HG02840 (cell line): ENCODE data around the gene THYN1.

Experiments used
- ATAC-seq: cut with Tn5 transposase; IDR thresholded peaks from one replicate; pipeline ENCODE4 v1.9.1; 2021; ENCODE audit warnings: mild to moderate bottlenecking, moderate library complexity, moderate number of reproducible peaks; ENCODE audit not compliant: unreplicated experiment, low FRiP score

The THYN1 gene

DNA sequence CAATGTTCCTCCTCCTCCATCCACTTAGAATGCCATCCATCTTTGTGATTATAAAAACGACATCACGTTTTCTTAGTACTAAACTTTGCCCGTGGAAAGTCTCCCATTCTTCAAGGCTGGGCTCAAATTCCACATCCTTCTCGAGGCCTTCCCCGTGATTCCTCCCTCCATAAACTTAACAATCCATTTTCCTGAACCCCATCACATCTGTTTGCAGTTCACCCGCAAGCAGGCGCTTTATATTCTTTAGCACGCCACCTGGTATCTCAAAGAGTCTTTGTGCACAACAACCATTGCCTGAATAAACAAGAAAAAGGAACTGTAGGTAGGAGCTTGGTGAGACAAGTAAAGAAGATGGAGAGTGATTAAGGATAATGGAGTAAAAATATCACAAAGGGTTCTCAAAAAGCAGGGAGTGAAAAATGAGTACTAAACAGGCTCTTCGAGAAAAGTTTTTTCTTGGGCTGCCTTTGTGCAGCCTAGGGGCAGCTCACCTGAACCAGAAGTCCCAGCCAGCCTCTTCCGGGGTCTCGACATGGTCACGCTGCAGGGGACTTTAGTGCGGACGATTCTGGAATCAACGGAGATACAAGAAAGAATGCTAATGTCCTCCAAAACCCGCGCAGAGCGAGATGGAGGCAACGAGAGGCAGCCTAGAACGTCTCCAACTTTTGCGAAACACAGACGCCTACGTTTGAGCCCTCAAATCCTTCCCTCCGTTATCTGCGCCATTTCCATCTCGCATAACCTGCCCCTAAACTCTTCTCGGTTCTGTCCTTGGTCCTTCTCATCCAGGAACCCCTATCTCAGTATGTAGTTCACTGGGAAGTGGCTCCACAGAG lies 585 bp downstream of the THYN1 start:
- peak; percentile 36 for ATAC-seq

DNA sequence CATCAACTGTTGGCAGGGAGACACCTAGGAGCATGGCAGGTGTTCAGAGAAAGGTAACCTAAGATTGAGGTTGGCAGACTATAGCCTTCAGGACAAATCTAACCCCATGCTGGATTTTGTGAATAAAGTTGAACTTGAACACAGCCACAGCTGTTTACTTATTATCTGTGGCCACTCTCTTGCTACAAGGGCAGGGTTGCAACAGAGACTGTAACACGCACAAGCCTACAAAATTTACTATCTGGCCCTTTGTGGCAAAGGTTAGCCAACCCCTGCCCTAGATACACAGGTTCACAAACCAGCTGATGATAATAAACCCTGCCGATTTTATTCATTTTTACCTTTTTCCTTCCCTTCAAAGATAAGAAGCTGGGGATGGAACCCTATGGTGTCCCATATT lies 2.5 kb downstream of the THYN1 start:
- ATAC-seq: no peak

DNA sequence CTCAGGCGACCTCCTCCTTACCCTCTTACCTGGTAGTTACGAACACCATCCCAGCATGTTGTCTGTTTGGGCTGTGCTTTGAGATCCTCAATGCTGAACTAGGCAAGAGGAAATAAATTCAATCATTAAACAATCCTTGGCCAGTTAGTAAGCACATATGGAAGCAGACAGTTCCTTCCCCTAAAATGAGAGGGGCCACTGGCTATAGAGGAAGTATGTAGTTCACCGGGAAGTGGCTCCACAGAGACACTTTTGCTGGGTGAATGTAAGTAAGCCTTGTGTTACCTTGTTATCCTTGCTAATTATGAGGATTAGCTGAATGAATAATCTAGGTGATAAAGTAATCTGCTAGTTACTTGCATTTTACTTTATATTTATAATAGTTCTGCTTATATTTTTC lies 2.9 kb downstream of the THYN1 start:
- no peak for ATAC-seq

DNA sequence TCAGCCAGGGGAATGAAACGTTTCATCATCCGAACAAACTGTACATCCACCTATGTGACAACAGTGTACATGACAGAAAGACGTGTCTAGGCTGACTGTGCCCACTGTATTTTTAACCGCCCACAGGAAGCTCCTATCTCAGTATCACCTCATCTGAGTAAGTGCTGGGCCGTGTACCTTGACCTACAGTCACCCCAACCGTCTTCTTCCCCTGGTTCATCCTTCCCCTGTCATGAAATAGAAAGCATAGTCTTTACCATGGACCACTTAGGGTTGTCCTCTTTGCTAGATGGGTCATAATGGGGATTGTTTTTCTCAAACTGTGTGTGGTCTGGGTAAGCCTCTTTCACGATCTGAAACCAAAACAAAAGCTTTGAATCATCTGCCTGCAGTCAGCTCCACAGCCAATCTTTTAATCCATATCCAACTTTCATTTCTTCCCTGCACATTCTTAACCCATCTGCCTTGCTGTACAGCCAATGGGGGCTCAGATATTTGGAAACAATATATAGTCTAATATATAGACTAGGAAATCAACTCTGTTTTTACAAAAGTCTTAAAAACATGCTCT lies 4.2 kb downstream of the THYN1 start:
- no peak for ATAC-seq

DNA sequence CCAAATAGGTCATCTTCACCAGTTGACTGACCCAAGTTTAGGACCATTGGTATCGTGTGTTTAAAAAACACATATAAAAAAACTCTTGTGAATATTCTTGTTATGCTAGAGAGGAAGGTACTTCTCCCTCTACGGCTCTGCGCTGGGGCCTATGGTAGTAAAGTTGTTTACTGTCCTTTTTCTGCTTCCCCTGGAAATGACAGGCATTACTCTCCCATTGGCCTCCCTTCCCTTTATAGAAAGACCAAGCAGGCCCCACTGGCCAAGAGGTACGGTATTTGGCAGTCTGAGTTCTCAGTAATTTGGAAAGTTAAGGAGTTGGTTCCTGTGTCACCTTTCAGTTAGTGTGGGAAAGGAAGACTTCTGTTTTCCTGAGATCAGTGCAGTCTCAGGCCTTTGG lies 6.5 kb downstream of the THYN1 start:
- no peak for ATAC-seq

DNA sequence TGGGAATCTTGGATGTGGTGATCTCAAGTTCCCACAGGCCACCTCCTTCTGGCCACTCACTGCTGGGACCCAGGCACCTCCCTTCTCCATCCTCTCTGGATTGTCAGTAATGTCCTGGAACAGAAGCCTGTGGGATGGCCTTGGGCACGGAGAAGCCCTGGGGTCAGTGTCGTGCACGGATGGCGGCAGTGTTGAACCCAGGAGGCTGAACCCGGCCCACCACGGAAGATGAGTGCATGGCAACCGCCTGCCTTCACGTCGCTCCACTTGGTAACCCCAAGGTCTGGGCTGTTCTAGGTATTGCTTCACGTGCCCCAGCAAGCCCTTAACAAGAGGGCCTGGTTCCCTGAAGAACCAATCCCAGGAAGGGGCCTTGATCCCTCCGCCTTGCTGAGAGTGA lies 7.1 kb downstream of the THYN1 start:
- ATAC-seq: no peak

DNA sequence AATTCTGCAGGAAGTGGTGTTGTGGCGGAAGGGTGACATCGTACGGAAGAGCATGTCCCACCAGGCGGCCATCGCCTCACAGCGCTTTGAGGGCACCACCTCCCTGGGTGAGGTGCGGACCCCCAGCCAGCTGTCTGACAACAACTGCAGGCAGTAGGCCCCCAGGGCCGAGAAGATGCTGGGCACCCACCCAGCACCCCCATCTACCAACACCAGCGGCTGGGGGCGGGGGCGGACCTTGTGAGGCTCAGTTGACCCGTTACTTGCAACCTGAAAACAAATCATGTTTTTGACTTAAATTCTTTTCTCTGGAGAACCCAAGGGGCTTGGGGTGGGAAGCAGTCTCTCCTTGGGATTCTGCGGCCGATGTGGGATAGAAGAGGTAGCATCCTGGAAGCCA lies 7.7 kb downstream of the THYN1 start:
- no peak for ATAC-seq

DNA sequence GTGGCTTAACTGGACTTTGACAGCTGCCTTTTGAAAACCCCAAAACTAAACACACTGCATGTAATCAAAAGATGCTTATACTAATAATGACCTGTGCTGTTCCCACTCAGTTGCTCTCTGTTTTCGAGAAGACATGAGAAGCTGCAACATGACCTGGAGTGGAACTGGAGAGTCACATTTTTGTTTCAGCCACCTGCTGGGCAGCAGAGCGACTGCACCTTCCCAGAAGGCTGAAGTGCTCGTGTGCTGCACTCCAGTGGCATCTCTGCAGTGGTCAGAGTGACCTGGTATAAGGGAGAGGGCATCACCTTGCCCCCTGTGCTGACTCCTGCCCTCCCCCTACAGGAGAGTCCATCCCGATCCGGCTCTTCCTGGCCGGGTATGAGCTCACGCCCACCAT lies 8.6 kb downstream of the THYN1 start:
- peak; percentile 72 for ATAC-seq

DNA sequence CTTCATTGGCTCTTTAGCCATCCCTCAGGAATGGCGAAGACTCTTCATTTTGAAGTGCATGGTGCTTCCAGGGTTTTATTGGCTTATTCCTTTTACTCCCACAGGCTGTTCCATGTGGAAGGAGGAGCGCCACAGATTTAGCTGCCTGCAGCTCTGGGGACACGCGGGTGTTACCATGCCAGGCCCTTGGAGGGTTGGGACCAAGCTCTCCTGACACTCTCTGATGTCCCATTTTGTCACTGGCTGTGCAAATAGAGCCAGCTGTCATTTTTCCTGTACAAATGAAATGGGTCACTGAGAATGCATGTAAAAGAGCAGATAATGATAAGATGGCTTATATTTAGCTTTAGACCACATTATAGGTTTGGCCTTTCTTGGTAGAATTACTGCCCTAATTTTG lies 9.2 kb downstream of the THYN1 start:
- ATAC-seq: no peak

DNA sequence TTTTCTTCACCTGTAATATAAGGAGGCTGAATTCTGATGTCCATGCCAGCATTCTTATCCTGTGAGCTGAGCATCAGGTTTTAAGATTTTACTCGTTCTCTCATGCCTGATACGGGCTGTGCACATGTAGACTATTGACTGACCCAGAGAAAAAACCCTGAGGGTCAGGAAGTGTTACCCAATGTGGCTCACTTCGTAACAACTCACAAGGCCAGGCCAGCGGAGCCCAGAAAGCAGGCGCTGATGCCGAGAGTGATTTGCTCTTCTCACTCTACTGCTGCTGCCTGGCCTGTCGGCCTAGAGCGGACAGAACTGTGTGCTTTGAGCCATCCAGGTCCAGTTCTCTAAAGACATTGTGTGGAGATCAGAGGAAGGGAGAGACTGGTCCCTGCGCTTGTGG lies 10.8 kb downstream of the THYN1 start:
- no peak for ATAC-seq

DNA sequence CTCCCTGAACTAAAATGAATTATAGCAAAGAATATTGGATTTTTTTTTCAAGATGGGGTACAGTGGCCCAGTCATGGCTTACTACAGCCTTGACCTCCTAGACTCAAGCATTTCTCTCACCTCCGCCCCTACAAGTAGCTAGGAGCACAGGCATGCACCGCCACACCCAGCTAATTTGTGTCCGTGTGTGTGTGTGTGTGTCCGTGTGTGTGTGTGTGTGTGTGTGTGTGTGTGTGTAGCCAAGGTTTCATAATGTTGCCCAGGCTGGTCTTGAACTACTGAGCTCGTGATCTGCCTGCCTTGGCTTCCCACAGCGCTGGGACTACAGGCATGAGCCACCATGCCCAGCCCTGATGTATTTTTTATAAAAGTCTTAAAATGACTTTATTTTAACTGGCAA lies 12.6 kb downstream of the THYN1 start:
- no peak for ATAC-seq

DNA sequence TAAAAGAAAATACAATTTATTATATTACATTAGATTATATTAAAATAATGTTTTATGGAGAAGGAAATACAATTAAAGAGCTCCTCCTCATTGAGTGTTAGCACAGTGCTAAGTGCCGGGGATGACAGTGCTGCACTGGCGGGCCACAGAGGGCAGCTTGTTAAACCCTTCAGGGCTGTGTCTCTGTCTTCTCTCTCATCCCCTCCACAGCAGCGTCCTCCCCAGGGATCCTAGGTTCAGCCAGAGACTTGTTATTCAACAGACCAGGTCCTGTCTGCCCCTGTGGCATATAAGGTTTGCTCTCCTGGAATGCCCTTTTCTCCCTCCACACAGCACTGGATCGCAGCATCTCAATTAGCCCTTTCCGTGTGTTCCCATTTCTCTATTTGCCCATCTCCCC lies 14.2 kb downstream of the THYN1 start:
- ATAC-seq: no peak

DNA sequence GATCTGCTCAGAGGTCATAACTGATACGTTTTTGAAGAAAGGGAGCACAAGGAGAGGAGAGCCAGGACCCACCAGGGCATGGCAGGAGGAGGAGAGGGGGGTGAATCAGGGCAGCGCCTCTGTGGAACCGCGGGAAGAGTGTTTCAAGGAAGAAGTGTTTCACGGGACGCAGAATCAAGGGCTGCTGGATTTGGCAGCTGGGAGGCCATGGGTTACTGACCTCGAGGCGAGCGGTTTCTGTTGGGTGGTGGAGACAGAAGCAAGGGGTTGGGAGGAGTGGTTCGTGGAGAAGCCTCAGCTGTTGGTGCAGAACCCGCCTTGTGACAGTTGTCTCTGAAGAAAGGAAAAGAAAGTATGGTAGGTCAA lies 15.6 kb downstream of the THYN1 start:
- no peak for ATAC-seq

DNA sequence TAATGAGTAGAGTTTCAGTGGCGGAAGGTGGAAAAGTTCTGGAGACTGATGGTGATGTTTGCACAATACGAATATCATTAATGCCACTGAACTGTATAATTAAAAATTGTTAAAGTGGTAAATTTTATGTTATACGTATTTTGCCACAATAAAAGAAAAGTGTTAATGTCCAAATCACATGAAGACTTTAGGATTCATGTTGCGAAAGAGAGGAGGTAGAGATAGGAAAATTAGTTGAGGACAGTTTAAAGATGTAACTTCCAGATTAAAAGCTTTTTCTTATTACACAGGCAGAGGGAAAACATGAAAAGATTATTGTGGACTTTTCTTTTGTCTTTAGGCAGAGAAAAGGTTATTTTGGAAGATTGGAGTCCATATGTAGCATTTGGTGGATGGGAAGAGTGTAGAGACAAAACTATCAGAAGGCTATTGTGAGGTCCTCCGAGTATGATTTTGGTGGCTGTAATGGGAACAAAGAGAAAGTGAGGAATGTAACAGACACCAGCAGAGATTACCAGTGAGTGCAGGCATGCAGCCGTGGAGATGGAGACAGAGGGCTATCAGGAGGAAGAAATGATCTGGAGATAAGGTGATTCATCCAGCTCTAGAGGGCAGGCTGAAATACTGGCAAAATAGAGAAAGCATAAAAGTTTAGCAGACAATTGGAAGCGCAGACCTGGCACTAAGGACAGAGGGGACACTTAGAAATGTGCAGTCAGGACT lies 16.2 kb downstream of the THYN1 start:
- no peak for ATAC-seq

DNA sequence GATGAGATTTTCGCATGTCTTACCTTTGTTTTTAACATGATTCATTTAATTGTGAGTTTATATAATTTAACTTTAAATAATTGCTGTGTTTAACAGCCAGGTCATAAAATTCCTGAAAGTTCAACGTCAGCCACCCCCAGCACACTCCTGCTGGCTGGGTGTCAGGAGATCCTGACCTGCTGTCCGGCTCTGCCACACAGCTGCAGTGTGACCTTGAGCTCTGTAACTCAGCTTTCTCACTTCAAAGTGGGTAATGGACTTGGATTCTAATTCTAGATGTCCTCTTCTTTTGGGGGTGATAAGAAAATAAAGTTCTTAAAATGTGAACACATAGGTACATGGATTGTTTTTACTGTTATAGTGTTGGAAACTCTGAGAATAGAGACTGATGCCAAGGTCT lies 17.8 kb downstream of the THYN1 start:
- no peak for ATAC-seq

DNA sequence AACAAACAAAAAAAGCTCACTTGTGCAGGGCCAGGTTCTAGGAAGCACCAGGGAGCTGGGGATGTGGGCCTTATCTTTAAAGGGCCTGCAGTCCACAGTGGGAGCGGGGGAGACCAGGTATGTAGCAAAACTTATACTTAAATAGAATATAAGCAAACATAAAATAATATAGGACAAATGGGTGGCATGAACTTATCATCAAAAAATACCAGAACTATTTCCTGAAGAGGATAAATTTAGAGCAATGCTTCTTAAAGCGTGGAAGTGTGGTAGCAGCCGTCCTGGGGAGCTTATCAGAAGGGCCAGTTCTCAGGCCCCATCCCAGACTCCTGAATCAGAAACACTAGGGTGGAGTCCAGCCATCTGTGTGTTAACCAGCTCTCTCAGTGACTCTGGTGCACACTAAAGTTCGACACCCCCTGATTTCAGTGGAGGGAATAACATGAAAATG lies 19.4 kb downstream of the THYN1 start:
- no peak for ATAC-seq

DNA sequence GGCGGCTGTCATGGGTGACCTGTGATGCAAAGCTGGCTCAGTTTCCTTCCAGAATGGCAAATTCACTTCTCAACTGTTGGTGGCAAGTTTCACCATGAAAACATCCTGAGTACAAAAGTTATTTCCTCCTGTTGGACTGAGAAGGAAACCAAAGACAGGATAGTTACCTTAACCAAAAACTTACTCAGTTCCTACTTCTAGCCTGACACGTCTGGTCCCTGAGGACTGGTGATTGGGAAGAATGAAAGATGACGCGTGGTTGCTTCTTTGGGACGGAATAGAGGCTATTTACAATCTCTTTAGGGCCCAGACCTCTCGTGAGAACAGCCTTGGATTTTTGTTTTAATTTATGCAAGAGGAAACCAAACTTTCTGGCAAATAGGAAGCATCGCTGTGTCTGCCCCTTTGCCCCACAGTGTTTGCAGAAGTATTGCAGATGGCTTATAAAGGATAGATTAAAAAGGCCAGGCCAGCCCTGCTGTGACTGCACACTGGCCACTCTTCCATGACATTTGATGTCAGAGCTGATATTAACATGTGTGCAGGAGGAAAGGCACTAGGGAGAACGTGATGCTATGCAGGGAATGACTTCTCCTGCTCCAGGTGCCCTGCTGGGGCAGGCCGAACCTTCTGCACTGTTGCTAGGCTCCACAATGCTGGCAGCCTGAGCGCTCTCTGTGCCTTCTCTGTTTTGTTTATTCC lies 21.0 kb downstream of the THYN1 start:
- ATAC-seq: no peak

DNA sequence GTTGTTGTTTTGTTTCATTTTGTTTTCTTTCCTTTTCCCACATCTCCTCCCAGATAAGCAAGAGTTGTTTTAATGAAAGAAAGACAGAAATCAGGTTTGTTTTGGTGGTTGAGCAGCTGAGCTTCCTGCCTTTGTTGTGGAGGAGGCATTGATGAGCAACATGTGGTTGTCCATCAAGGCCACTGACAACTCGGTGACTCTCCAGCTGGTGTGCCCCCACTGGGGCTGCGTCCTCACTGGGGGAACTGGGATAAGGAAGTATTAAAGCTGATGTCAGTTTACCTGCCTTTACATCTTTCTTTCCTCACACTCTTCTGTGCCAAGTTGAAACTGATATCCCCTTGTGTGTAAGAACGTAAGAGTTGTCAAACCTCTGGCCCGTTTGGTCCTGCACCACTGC lies 22.8 kb downstream of the THYN1 start:
- ATAC-seq: no peak

DNA sequence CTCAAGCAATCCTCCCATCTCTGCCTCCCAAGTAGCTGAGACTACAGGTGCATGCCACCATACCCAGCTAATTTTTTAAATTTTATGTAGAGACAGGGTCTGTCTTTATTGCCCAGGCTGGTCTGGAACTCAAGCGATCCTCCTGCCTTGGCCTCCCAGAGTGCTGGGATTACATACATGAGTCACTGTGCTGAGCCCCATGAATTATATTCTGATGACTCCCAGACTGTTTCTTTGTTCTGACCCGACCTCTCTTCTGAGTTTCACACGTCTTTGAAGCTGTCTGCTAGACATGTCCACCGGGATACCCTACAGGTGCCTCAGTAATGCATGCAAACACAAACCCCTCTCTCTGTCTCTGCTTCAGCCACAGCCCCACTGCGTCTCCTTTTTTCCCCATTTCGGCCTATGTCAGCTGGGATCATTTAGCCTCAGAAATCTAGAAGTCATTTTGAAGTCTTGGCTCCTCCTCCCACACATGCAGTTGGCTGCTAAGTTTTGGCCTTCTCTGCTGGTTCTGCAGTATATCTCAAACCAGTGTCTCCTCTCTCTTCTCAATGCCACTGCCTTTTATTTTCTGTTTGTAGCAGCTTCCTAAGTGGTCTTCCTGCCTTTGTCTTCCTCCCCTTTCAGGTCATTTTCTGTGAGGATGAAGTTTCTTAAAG lies 23.9 kb downstream of the THYN1 start:
- ATAC-seq: no peak

DNA sequence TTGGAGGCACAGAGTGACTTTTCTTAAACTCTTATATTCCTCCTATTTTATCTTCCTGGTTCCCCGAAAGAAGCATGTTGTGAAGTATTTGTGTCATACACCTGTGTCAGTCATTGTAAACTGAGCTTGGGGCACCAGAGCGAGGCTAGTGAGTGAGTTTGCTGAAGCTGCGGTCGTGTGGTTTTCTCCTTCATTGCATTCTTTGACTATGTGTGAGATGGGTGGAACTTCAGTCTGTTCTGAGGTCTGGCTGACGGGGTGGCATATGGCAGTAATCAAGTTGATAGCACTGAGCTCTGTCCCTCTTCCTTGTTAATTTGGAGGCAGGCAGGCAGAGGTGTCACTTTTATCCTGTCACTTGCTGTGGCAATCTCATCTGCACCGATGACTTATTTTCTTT lies 24.5 kb downstream of the THYN1 start:
- ATAC-seq: peak; percentile 46
